Islet of Langerhans (tissue), 1 donor: ENCODE measurements around the gene PPP1R3E.
"Not testable (repeated sequence)": the region's sequence is repeated elsewhere in the genome, so short reads cannot be mapped to it uniquely, and the experiment has no call there.

ENCODE experiments used
- FAIRE-seq: peaks from one replicate; lab custom pipeline; 2011; peaks lifted over from hg19 to GRCh38; lab: Jason Lieb, UNC

PPP1R3E gene

GRCh38 chr14:23302290-23303225, at the start of gene PPP1R3E:
TSS of gene PPP1R3E (minus strand) at chr14:23302859. CDS start at chr14:23302576, 283 bp downstream.
- no peak for FAIRE-seq

DNA sequence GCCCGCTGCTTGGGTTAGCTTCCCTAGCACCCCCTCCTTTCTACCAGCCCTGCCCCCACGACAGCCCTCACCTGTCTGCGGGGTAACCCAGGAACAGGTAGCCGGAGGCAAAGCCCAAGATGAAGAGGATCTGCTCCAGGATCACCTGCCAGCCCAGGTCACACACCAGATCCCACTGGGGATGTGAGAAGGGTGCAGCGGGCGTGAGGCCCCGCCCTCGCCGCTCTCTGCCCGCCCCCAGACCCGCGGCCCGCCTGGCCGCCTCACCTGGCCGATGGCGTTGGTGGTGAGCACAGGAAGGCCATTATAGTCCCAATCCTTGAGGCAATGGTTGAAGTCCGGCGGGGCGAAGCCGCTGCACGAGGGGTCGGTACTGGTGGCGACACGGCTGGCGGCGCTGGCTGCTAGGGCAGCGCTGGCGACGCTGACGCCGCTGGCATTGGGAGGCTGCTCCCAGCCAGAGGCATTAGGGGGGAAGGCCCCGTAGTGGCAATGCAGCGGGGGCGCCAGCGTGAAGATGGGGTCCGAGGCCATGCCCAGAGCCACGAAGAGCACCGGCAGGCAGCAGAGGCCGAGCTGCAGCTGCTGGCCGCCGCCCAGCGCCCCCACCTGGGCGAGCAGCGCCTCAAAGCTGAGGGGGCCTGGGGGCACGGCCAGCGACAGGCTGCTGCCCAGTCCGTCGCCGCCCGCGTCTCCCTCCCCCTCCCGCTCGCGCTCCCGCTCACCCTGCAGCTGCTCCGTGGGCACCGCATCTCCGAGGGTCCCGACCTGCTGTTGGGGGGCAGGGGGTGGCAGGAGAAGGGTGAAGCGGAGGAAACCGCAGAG, 49.2 kb upstream of the PPP1R3E start:
- FAIRE-seq: no peak

GRCh38 chr14:23349156-23349845, 46.6 kb upstream of the PPP1R3E start:
- no peak for FAIRE-seq

GRCh38 chr14:23348297-23348655, 45.6 kb upstream of the PPP1R3E start:
- no peak for FAIRE-seq

DNA sequence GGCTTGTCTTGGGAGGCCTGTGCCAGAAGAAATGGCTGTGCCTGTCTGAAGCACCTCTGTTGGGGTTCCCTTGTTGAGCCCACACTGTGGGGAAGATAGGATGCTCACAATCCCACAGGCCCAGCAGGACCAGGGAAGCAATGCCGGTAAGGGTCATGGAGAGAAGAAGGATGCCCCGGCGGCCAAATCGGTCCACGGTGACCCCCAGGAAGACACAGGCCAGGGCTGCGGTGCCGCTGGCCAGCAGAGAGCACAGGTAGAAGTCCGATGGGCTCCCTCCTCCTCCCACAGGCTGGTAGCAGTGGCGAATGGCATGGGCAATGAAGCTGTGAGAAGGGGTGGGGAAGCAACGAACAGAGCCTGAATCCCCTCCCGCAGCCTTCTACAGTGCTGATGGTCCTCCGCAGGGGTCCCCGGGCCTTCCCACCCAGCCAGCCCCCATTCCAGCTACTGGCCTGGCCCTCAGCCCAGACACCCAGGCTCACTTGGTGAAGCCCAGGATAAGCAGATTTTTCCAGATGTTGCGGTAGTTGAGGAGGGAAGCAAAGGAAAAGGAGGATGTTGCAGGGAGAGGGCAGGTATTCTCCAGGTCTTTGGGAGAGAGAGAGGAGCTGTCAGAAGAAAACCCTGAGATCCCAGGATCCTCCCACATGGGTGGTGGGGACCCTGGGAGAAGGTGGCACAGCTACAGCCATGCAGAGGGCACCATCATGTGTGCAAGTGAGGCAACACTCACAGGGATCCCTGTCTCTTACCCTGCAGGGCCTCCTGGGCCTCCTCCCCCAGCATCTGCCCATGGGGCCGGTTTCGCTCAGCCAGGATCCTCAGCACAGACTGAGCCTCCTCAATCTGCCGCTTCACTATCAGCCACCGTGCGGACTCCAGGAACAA, 45.0 kb upstream of the PPP1R3E start:
- no peak for FAIRE-seq

DNA sequence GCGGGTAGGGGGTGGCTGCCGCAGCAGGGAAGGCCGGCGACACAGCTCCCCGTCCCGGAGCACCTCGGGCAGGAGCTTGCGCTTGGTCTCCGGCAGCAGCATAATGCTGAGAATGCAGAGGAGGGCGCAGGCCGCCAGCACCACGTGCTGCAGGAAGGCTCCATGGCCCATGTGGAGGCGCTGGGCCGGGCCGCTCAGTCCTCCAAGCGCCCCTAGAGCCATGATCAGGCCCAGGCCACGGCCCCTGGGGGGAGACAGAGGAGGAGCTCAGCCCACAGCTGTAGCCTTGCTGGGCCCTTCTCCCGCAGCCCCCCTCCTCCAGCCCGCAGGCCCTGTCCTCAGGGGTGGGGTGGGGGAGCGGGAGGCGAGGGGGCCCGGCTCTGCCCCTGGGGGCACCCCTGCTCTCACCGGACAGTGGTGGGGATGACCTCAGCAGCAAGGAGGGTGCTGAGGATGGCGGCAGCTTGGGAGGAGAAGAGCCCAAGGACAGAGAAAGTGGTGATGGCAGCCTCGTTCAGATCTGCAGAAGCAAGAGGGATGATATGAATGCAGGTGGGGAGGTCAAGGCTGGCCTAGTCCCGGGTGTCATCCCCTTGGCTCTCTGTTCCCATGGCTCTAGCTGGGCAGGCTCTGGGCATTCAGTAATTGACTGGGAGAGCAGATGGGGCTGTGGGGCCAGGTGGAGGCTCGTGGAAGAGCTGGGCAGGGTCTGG, 44.2 kb upstream of the PPP1R3E start:
- FAIRE-seq: no peak

DNA sequence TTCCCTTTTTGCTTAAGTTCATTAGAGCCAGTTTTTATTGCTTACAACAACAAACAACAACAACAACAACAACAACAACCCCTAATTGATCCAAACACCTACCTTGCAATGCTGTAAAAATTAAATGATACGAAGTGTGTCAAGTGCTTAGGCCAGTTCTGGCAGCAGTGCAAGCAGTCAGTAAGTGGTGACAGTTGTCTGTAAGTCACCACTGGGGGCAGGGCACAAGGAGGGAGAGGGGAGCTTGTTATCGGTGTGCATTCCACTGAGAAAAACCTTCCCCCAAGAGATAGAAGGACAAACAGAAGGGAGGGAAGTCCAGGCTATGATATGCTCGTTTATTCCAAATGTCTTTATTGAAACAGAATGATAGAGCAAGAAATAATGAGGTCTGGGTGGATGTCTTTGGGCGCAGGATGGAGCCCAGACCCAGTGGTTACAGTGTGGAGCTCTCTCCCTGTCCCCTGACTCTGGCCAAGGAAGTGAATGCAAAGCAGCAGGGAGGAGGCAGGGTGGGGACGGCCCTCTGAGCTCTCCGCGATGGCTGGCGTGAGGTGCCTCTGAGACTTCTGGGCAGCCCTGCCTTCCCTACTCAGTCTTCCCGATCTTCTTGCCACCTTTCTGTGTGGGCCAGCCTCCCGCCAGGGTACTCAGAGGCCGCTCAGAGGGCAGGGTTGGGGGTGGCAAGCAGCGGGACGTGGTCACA, 43.5 kb upstream of the PPP1R3E start:
- no peak for FAIRE-seq

DNA sequence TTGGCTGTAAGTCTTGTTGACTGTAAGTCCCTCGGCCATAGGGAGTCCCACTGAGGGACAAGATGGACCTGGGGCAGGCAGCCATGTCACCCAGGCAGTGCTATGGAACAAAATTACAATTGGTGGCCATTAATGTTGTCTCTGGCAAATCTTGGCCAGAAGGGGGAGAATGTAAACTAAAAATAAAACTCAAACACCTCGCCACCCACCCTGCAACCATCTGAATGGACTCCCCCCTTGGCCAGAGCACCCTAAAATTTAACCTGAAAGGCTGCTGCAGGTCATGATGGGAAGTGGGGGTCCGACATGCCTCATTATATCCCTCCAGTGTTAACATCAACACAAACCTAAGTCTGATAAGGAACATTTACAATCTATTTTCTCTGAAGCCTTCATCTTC, 41.8 kb upstream of the PPP1R3E start:
- FAIRE-seq: no peak

- no peak for FAIRE-seq
Observed at GRCh38 chr14:23339506-23340268, 37.0 kb upstream of the PPP1R3E start.

DNA sequence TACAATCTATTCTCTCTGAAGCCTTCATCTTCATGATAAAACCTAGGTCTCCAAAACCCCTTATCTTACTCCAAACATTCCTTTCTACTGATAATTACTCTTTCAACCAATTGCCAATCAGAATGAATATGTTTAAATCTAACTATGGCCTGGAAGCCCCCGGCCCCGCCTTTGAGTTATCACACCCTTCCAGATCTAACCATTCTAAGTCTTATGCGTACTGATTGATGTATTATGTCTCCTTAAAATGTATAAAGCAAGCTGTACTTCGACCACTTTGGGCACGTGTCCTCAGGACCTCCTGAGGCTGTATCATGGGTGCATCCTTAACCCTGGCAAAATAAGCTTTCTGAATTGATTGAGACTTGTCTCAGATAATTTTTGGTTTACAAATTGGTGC, 33.0 kb upstream of the PPP1R3E start:
- FAIRE-seq: no peak

DNA sequence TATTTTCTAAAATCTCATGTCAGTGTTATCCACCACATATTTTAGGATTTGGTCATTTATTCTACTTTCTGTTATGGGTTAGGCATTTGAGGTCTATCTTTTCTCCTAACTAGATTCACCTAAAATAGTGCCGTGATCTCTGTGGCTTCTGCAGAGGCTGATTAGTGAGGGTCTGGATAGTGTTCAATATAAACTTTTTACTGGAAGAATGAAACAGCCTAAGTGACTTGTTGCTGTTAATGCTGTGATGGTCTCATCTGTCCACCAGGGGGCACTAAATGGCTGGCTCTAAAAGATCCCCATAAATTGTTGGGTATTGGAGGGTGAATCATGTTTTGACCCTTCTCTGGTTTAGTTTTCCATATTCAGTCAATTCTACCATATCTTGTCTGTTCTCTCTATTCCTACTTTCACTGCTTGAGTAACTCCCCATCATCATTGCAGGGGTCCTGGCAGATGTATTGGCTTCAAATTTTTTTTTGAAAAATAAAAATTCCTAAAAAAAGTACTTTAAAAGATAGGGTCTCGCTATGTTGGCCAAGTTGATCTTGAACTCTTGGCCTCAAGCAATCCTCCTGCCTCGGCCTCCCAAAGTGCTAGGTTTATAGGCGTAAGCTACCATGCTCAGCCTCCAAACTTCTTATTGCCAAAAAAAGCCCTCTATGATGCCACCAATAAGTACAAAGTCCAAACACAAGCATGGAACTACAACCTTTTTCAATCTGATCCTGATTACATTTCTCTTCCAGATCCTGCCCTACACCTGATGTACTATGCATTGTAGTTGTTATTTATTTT, 25.5 kb upstream of the PPP1R3E start:
- peak; percentile 41 for FAIRE-seq

- no peak for FAIRE-seq
Observed at GRCh38 chr14:23326491-23327332, 24.1 kb upstream of the PPP1R3E start.

- not testable (repeated sequence) for FAIRE-seq
Observed at GRCh38 chr14:23325746-23326145, 23.1 kb upstream of the PPP1R3E start.

DNA sequence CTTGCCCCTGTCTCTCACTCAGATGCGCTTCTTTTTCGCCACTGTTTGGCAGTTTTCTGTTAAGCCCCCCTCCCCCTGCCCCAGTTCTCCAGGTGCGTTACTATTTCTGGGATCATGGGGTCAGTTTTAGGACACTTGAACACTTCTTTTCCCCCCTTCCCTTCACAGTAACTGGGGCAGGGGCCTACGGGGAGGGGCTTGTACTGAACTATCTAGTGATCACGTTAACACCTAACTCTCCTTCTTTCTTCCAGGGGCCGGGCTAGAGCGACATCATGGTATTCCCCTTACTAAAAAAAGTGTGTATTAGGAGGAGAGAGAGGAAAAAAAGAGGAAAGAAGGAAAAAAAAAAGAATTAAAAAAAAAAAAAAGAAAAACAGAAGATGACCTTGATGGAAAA, 22.3 kb upstream of the PPP1R3E start:
- no peak for FAIRE-seq

DNA sequence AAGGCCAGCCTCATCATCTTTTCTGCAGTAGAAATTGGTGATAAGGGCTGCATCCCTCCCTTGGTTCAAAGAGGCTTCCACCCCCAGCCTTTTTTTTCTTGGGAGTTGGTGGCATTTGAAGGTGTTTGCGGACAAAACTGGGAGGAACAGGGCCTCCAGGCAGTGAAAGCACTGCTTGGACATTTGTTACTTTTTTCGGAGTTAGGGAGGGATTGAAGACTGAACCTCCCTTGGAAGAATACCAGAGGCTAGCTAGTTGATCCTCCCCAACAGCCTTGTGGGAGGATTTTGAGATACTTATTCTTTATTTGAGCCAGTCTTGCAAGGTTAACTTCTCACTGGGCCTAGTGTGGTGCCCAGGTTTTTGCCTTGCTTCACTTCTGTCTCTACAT, 21.8 kb upstream of the PPP1R3E start:
- FAIRE-seq: no peak

DNA sequence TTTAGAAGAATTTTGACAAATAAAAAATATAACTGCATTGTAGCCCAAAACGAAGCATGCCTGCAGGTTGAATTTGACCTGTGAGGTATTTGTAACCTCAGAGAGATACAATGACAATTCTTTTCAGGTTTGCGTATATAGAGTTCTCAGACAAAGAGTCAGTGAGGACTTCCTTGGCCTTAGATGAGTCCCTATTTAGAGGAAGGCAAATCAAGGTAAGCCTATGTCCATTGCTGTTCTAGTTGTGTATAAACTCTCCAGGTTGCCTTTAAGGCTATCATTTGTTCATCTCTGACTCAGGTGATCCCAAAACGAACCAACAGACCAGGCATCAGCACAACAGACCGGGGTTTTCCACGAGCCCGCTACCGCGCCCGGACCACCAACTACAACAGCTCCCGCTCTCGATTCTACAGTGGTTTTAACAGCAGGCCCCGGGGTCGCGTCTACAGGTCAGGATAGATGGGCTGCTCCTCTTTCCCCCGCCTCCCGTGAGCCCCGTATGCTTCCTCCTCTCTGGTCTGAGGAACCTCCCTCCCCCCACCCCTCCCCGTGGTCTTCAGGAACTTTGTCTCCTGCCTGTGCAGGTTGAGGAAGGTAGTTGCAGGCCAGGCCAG, 21.3 kb upstream of the PPP1R3E start:
- no peak for FAIRE-seq
